Vagina (tissue), 2 donors: ENCODE data around the gene ADO.

Experiments
- CTCF ChIP-seq, 3 experiments: fragments of 450-650 bp in 2 of 3; fragments of 200-600 bp in 1 of 3; sonication (generic) in 1 of 3; IDR thresholded peaks; one replicate each; pipeline ENCODE4 v1.5.1; 2017 to 2019; ENCODE audit warnings: antibody characterized with exemption in 3 of 3, mild to moderate bottlenecking in 2 of 3, moderate library complexity in 2 of 3
- POLR2A ChIP-seq, 2 donors: fragments of 450-650 bp; IDR thresholded peaks; one replicate each; pipeline ENCODE4 v1.6.1; 2017; ENCODE audit warnings: antibody characterized with exemption in 2 of 2, mild to moderate bottlenecking in 2 of 2, moderate library complexity in 2 of 2
- POLR2AphosphoS5 ChIP-seq, 2 donors: sonication (generic); formaldehyde crosslinking; IDR thresholded peaks; one replicate each; pipeline ENCODE4 v1.9.0; 2017; ENCODE audit warnings: antibody characterized with exemption in 2 of 2, mild to moderate bottlenecking in 2 of 2, low read depth in 1 of 2; ENCODE audit not compliant: insufficient read depth in 1 of 2

- TF ChIP-seq POLR2A (IDR thresholded peaks at IDR 0.05) (no peak), CTCF (IDR thresholded peaks at IDR 0.05) (no peak), POLR2AphosphoS5 (IDR thresholded peaks at IDR 0.05; ENCODE audit: insufficient read depth in 1 of 2, low read depth in 1 of 2) (no peak)
Measured at GRCh38 chr10:62852961-62853702, 48.6 kb downstream of the ADO start.
